Astrocyte (in vitro differentiated cells and primary cell): ENCODE measurements around the gene ACYP2.

Experiments
- EZH2 ChIP-seq: IDR thresholded peaks from 2 replicates; pipeline ENCODE4 v1.6.1; 2012; ENCODE audit warnings: mild to moderate bottlenecking, low read length, inconsistent platforms; ENCODE audit not compliant: insufficient read depth
- TF ChIP-seq, protein P1 (sequence below): IDR thresholded peaks from 2 replicates; pipeline ENCODE4 v1.5.1; 2011; ENCODE audit warnings: low read depth, mild to moderate bottlenecking, inconsistent platforms, low read length, moderate library complexity; ENCODE audit not compliant: insufficient read depth

- TF ChIP-seq, protein P1, sequence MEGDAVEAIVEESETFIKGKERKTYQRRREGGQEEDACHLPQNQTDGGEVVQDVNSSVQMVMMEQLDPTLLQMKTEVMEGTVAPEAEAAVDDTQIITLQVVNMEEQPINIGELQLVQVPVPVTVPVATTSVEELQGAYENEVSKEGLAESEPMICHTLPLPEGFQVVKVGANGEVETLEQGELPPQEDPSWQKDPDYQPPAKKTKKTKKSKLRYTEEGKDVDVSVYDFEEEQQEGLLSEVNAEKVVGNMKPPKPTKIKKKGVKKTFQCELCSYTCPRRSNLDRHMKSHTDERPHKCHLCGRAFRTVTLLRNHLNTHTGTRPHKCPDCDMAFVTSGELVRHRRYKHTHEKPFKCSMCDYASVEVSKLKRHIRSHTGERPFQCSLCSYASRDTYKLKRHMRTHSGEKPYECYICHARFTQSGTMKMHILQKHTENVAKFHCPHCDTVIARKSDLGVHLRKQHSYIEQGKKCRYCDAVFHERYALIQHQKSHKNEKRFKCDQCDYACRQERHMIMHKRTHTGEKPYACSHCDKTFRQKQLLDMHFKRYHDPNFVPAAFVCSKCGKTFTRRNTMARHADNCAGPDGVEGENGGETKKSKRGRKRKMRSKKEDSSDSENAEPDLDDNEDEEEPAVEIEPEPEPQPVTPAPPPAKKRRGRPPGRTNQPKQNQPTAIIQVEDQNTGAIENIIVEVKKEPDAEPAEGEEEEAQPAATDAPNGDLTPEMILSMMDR = no peak
- TF ChIP-seq EZH2 = no peak
Measured at GRCh38 chr2:54148391-54148790, 33.0 kb downstream of the ACYP2 start.
